Peyer's patch (tissue), 4 donors: ENCODE data around the gene ATP2A1.

Source experiments
- CTCF ChIP-seq, 6 experiments: fragments of 450-650 bp in 4 of 6; fragments of 200-600 bp in 2 of 6; sonication (generic) in 1 of 6; IDR thresholded peaks; one replicate each; pipeline ENCODE4 v1.5.1; 2017 to 2019; ENCODE audit warnings: antibody characterized with exemption in 6 of 6, mild to moderate bottlenecking in 3 of 6, moderate library complexity in 1 of 6
- POLR2A ChIP-seq, 2 donors: fragments of 450-650 bp; IDR thresholded peaks; one replicate each; pipeline ENCODE4 v1.5.1; 2017; ENCODE audit warnings: antibody characterized with exemption in 2 of 2, mild to moderate bottlenecking in 2 of 2, moderate library complexity in 2 of 2

- TF ChIP-seq CTCF (IDR thresholded peaks at IDR 0.05) (no peak), POLR2A (IDR thresholded peaks at IDR 0.05) (no peak)
These were observed 32.1 kb downstream of the ATP2A1 start for GRCh38 chr16:28910086-28911031.
